MCF 10A (cell line): ENCODE results near the gene MCC. TPM values are rescaled to one million over a fixed set of nuclear protein-coding genes. Genes with fewer than 3 reads are reported as not detected.

Source experiments
- BruUV-seq: library from RNA; stranded (reverse); fragments of 400-500 nt; replicated peaks from 2 replicates; lab custom pipeline; 2021; lab: Mats Ljungman, UMichigan
- CTCF ChIA-PET: fragments of 300-600 bp; sonication (Branson Sonifier 250); formaldehyde crosslinking; extraction: SDS; loops from one replicate; lab custom pipeline; 2021; ENCODE audit warnings: antibody characterized with exemption, inconsistent platforms; lab: Yijun Ruan, JAX
- POLR2A ChIA-PET: fragments of 300-600, 350-650 bp; sonication (Branson Sonifier 250); formaldehyde crosslinking; extraction: SDS; loops from one replicate; lab custom pipeline; 2020; ENCODE audit warnings: antibody characterized with exemption, inconsistent platforms; lab: Yijun Ruan, JAX
- DNase-seq: peaks from one replicate; pipeline ENCODE4 v3.0.0-alpha.2; 2018; ENCODE audit not compliant: unreplicated experiment
- H3K27ac Mint-ChIP-seq: one replicate; pipeline ENCODE4 v1.8.0; 2022; ENCODE audit warnings: mild to moderate bottlenecking, low read depth, mixed read lengths; ENCODE audit not compliant: unreplicated experiment
- H3K27me3 Mint-ChIP-seq: one replicate; pipeline ENCODE4 v1.8.0; 2022; ENCODE audit warnings: mixed read lengths; ENCODE audit not compliant: insufficient read depth, unreplicated experiment
- H3K36me3 Mint-ChIP-seq: one replicate; pipeline ENCODE4 v1.8.0; 2022; ENCODE audit warnings: mild to moderate bottlenecking, moderate library complexity, mixed read lengths; ENCODE audit not compliant: insufficient read depth, unreplicated experiment
- H3K4me1 Mint-ChIP-seq: one replicate; pipeline ENCODE4 v1.8.0; 2022; ENCODE audit warnings: mixed read lengths; ENCODE audit not compliant: insufficient read depth, unreplicated experiment
- H3K4me3 Mint-ChIP-seq: one replicate; pipeline ENCODE4 v1.8.0; 2022; ENCODE audit warnings: mild to moderate bottlenecking, moderate library complexity, mixed read lengths; ENCODE audit not compliant: unreplicated experiment
- H3K9me3 Mint-ChIP-seq: one replicate; pipeline ENCODE4 v1.8.0; 2022; ENCODE audit warnings: mixed read lengths; ENCODE audit not compliant: unreplicated experiment
- intact Hi-C: fragments of 100-400 bp; cut with micrococcal nuclease; formaldehyde crosslinking; loops from 2 replicates; pipeline ENCODE4 v1.14.1; 2022
- total RNA-seq: library from RNA; stranded (reverse); gene quantifications from 2 replicates; pipeline ENCODE4 v1.2.3, GENCODE V29; 2022
- TF ChIP-seq, protein P1 (sequence below): fragments of 200-600 bp; IDR thresholded peaks from one replicate; pipeline ENCODE4 v1.8.0; 2022; ENCODE audit warnings: antibody characterized with exemption, mild to moderate bottlenecking; ENCODE audit not compliant: unreplicated experiment

MCC gene
- total RNA-seq, 1 experiment from 2014 or later, result 25.3 TPM

DNA sequence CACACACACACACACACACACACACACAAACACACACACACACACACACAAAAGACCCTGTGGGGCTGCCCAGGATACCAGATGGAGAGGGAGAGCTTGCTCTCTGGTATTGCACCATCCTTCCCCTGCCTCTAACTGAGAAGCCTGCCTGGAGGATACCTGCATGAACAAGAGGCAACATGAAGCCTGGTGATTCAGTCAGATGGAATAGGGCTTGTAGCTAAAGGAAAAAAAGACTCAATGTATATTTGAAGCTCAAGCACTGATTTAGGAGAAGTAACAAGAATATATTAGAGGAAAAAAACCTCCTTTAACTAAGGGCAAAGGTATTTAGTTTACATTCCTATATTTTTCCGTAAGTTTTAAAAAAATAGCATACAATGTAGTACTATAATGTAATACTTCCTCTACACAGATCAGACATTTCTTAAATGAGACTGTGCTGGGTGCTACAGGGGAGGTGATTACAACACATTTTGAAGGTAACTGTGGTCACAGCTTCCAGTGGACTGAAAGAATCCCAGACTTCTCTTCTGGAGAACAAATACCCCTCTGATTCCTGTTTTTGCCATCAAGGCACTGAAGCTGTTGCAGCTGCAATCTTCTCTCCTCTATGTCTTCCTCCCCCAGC lies 342.4 kb downstream of the MCC start:
- intact Hi-C loops, result no loop called here

DNA sequence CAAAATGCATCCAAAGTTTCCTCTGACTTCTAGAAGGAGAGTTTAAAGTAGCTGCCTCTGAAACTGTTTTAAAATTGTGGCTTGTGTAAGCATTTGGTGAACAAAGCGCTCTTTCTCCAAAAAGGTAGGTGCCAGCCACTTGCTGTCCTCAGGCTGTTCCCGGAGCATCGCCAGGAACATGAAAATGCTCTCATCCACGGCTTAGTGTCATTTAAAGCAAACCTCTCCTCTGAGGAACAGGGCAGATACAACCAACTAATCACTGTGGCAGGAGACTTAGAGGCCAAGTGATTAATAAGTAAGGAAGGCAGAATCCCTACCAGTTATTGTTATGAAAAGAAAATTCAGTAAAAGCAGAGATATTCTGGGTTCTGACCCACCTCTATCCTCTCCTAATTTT lies 346.1 kb downstream of the MCC start:
- no TSS peak for BruUV-seq
- H3K9me3 Mint-ChIP-seq, result no peaks in the 10 kb centered on the region
- no peak overlapping the region for H3K27ac Mint-ChIP-seq
- TF ChIP-seq, protein P1, sequence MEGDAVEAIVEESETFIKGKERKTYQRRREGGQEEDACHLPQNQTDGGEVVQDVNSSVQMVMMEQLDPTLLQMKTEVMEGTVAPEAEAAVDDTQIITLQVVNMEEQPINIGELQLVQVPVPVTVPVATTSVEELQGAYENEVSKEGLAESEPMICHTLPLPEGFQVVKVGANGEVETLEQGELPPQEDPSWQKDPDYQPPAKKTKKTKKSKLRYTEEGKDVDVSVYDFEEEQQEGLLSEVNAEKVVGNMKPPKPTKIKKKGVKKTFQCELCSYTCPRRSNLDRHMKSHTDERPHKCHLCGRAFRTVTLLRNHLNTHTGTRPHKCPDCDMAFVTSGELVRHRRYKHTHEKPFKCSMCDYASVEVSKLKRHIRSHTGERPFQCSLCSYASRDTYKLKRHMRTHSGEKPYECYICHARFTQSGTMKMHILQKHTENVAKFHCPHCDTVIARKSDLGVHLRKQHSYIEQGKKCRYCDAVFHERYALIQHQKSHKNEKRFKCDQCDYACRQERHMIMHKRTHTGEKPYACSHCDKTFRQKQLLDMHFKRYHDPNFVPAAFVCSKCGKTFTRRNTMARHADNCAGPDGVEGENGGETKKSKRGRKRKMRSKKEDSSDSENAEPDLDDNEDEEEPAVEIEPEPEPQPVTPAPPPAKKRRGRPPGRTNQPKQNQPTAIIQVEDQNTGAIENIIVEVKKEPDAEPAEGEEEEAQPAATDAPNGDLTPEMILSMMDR, result no peak
- no peak overlapping the region for H3K4me3 Mint-ChIP-seq
- intact Hi-C loops, result no loop called here
- H3K36me3 Mint-ChIP-seq, result peaks cover 14% of the 10 kb centered on the region
- peaks cover 32% of the 10 kb centered on the region for H3K4me1 Mint-ChIP-seq
- ChIA-PET POLR2A (interaction anchor here (0.6 to 1.7 kb wide), 3 partner anchors 50 to 153 kb away, joined by 3 to 5 read pairs (median 3); no protein-coding TSS in a partner anchor), CTCF (interaction anchor here (0.6 to 2.3 kb wide), 2 partner anchors 21 to 342 kb away, joined by 3 to 6 read pairs; no protein-coding TSS in a partner anchor)
- no peak for DNase-seq
- H3K27me3 Mint-ChIP-seq, result no peaks in the 10 kb centered on the region

More for the DNA sequence above, 342.4 kb downstream of the MCC start:
- POLR2A ChIA-PET, result interaction anchor here (0.5 to 5.3 kb wide), 17 partner anchors 10 to 342 kb away, joined by 3 to 48 read pairs (median 5); partner anchors contain the start of gene MCC
- Mint-ChIP-seq H3K27ac (peak overlapping the region; percentile 49), H3K4me3 (peak overlapping the region; percentile 6), H3K36me3 (peaks cover 10% of the 10 kb centered on the region), H3K4me1 (peaks cover 34% of the 10 kb centered on the region), H3K9me3 (no peaks in the 10 kb centered on the region), H3K27me3 (no peaks in the 10 kb centered on the region)
- DNase-seq, result peak; percentile 83
- CTCF ChIA-PET, result interaction anchor here (0.6 to 1.4 kb wide), 8 partner anchors 13 to 460 kb away, joined by 3 to 4 read pairs (median 3); no protein-coding TSS in a partner anchor
- TF ChIP-seq, protein P1, result no peak
- BruUV-seq, result no TSS peak

DNA sequence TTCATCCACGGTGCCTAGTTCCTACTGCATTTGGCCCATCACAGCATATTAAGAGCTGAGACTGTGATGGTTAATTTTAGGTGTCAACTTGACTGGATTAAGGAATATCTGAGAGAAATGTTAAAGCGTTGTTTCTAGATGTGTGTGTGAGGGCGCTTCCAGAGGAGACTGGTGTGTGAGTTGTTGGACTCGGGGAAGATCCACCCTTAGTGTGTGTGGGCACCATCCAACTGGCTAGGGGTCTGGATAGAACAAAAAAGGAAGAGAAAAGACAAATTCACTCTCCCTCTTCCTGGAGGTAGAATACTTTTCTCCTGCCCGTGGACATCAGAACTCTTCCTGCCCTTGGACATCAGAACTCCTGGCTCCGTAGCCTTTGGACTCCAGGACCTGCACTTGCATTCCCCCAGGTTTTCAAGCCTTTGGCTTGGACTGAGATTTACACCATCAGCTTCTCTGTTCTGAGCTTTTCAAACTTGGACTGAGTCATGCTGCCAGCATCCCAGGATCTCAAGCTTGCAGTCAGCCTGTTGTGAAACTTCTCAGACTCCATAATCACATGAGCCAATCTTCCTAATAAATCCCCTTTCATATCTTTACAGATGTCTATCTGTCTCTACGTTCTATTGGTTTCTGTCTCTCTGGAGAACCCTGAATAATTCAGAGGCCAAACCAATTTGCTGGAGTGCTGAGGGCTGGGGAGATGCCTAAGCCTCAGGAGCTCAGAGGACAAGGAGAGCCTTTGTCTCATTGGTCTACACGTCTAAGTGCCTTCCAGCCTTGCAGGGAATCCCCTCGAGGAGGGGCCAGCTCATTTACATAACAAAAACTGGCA lies 347.2 kb downstream of the MCC start:
- Mint-ChIP-seq H3K27me3 (no peaks in the 10 kb centered on the region), H3K36me3 (peaks cover 16% of the 10 kb centered on the region), H3K4me1 (peaks cover 22% of the 10 kb centered on the region), H3K4me3 (no peak overlapping the region), H3K9me3 (no peaks in the 10 kb centered on the region), H3K27ac (peak overlapping the region; percentile 57)
- intact Hi-C loops, result no loop called here
- TF ChIP-seq, protein P1, result no peak
- no TSS peak for BruUV-seq
- POLR2A ChIA-PET, result interaction anchor here (0.9 to 1.7 kb wide), 10 partner anchors 10 to 178 kb away, joined by 3 to 6 read pairs (median 4); no protein-coding TSS in a partner anchor
- CTCF ChIA-PET, result interaction anchor here (0.6 to 2.3 kb wide), 7 partner anchors 14 to 343 kb away, joined by 3 to 6 read pairs (median 3); no protein-coding TSS in a partner anchor
- peak; percentile 80 for DNase-seq
